RWPE2 (cell line): ENCODE measurements around the gene ATF4.
"Not testable (repeated sequence)": the region's sequence is repeated elsewhere in the genome, so short reads cannot be mapped to it uniquely, and the experiment has no call there.

ENCODE experiments used
- ATAC-seq: fragments of 200-7000 bp; cut with Tn5 transposase; 3 replicates; pipeline ENCODE4 v1.9.1; 2021; ENCODE audit warnings: low read depth
- DNase-seq: peaks from one replicate; pipeline ENCODE4 v3.0.0-alpha.2; 2020; ENCODE audit warnings: low spot score
- H3K27ac ChIP-seq: fragments of 450-650 bp; 2 replicates; pipeline ENCODE4 v1.5.1; 2017; ENCODE audit warnings: mild to moderate bottlenecking; ENCODE audit not compliant: poor library complexity, severe bottlenecking
- H3K27me3 ChIP-seq: fragments of 250-450 bp; sonication (Bioruptor Pico); 2 replicates; pipeline ENCODE4 v1.5.1; 2021; ENCODE audit warnings: mild to moderate bottlenecking, moderate library complexity; ENCODE audit not compliant: insufficient read depth, poor library complexity, severe bottlenecking
- H3K36me3 ChIP-seq: fragments of 250-450 bp; sonication (Bioruptor Pico); 2 replicates; pipeline ENCODE4 v1.5.1; 2020; ENCODE audit warnings: low read depth, mild to moderate bottlenecking, moderate library complexity
- H3K4me1 ChIP-seq: fragments of 250-450 bp; sonication (Bioruptor Pico); 2 replicates; pipeline ENCODE4 v1.5.1; 2021; ENCODE audit warnings: mild to moderate bottlenecking, moderate library complexity; ENCODE audit not compliant: insufficient read depth, poor library complexity, severe bottlenecking
- H3K4me3 ChIP-seq: fragments of 250-450 bp; sonication (Bioruptor Pico); 2 replicates; pipeline ENCODE4 v1.5.1; 2021; ENCODE audit warnings: mild to moderate bottlenecking, moderate library complexity; ENCODE audit not compliant: severe bottlenecking
- H3K9me3 ChIP-seq: fragments of 250-450 bp; sonication (Bioruptor Pico); 2 replicates; pipeline ENCODE4 v1.5.1; 2021; ENCODE audit warnings: mild to moderate bottlenecking, moderate library complexity; ENCODE audit not compliant: severe bottlenecking
- TF ChIP-seq, protein P1 (sequence below): fragments of 450-650 bp; IDR thresholded peaks from one replicate; pipeline ENCODE4 v1.5.1; 2017; ENCODE audit warnings: mild to moderate bottlenecking, moderate library complexity; ENCODE audit not compliant: poor library complexity, severe bottlenecking

ATF4 gene

GRCh38 chr22:39519681-39520225 is 609 bp upstream of the ATF4 start:
- Histone ChIP-seq H3K27me3 (no peaks in the 10 kb centered on the region), H3K27ac (peak overlapping the region; percentile 96), H3K4me1 (no peaks in the 10 kb centered on the region), H3K4me3 (peak overlapping the region; percentile 99), H3K9me3 (no peaks in the 10 kb centered on the region), H3K36me3 (peaks cover 54% of the 10 kb centered on the region)
- ATAC-seq (peak; percentile 71), DNase-seq (peak; percentile 97)
- TF ChIP-seq, protein P1, sequence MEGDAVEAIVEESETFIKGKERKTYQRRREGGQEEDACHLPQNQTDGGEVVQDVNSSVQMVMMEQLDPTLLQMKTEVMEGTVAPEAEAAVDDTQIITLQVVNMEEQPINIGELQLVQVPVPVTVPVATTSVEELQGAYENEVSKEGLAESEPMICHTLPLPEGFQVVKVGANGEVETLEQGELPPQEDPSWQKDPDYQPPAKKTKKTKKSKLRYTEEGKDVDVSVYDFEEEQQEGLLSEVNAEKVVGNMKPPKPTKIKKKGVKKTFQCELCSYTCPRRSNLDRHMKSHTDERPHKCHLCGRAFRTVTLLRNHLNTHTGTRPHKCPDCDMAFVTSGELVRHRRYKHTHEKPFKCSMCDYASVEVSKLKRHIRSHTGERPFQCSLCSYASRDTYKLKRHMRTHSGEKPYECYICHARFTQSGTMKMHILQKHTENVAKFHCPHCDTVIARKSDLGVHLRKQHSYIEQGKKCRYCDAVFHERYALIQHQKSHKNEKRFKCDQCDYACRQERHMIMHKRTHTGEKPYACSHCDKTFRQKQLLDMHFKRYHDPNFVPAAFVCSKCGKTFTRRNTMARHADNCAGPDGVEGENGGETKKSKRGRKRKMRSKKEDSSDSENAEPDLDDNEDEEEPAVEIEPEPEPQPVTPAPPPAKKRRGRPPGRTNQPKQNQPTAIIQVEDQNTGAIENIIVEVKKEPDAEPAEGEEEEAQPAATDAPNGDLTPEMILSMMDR: peak; percentile 40

DNA sequence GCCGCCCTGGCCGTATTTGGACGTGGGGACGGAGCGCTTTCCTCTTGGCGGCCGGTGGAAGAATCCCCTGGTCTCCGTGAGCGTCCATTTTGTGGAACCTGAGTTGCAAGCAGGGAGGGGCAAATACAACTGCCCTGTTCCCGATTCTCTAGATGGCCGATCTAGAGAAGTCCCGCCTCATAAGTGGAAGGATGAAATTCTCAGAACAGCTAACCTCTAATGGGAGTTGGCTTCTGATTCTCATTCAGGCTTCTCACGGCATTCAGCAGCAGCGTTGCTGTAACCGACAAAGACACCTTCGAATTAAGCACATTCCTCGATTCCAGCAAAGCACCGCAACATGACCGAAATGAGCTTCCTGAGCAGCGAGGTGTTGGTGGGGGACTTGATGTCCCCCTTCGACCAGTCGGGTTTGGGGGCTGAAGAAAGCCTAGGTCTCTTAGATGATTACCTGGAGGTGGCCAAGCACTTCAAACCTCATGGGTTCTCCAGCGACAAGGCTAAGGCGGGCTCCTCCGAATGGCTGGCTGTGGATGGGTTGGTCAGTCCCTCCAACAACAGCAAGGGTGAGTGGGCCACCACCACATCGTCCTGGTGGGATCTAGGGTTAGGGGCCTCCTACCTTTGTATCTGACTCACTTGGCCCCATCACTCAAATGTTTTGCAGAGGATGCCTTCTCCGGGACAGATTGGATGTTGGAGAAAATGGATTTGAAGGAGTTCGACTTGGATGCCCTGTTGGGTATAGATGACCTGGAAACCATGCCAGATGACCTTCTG is 934 bp downstream of the ATF4 start:
- not testable (repeated sequence) for ATAC-seq, H3K4me1 ChIP-seq, H3K9me3 ChIP-seq, H3K27me3 ChIP-seq, DNase-seq
- H3K27ac ChIP-seq: peak overlapping the region; percentile 96
- H3K4me3 ChIP-seq: peak overlapping the region; percentile 99
- peaks cover 41% of the 10 kb centered on the region for H3K36me3 ChIP-seq

- not testable (repeated sequence) for ATAC-seq, DNase-seq, H3K4me1 ChIP-seq, H3K9me3 ChIP-seq, H3K27me3 ChIP-seq
- H3K4me3 ChIP-seq: peak overlapping the region; percentile 99
- peak overlapping the region; percentile 96 for H3K27ac ChIP-seq
- peaks cover 36% of the 10 kb centered on the region for H3K36me3 ChIP-seq
Observed at GRCh38 chr22:39522091-39522490, 1.7 kb downstream of the ATF4 start.

DNA sequence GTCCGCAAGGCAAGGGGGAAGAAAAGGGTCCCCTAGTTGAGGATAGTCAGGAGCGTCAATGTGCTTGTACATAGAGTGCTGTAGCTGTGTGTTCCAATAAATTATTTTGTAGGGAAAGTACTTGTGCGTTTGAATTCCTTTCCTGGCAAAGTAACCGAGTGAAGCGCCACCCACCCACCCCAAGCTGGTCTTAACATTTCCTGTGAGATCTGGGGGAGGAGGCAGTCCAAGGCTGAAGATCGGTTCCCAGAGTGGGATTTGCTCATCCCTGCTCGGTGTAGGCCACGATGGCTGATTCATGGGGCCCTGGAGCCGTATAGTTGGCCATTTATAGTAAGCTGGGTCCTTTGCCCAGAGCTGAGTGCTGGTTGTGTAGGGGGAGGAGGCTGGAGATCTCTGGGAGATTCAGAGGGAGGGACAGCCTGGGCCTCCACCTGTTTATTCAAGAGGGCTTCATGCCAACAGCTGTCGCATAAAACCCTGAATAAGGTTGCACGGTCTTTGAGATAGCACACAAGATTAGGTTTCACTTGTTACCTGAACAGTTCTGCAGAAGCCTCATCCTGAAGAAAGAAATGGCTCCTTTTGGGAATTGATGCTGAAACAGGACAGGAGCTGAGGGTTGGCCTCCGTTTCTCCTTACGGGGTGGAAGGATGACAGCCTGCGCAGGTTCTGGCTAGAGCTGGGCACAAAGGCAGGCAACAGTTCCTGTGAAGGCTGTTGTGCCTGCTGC is 2.4 kb downstream of the ATF4 start:
- Histone ChIP-seq H3K4me3 (peak overlapping the region; percentile 99), H3K4me1 (peaks cover 3% of the 10 kb centered on the region), H3K27me3 (no peaks in the 10 kb centered on the region), H3K9me3 (no peaks in the 10 kb centered on the region), H3K27ac (peak overlapping the region; percentile 96), H3K36me3 (peaks cover 35% of the 10 kb centered on the region)
- DNase-seq (no peak), ATAC-seq (peak; percentile 18)
- TF ChIP-seq, protein P1: no peak

- Histone ChIP-seq H3K9me3 (no peaks in the 10 kb centered on the region), H3K36me3 (peaks cover 46% of the 10 kb centered on the region), H3K4me3 (no peak overlapping the region), H3K27me3 (no peaks in the 10 kb centered on the region), H3K27ac (peak overlapping the region; percentile 96), H3K4me1 (peaks cover 3% of the 10 kb centered on the region)
- peak; percentile 4; the same call in 1 of the 3 replicates for ATAC-seq
- TF ChIP-seq, protein P1: no peak
- DNase-seq: no peak
Observed at GRCh38 chr22:39524089-39524752, 3.9 kb downstream of the ATF4 start.
